ENCODE measurements around the gene FBLL1. TPM values are rescaled to one million over a fixed set of nuclear protein-coding genes. Genes with fewer than 3 reads are reported as not detected.
"Not testable (repeated sequence)": the region's sequence is repeated elsewhere in the genome, so short reads cannot be mapped to it uniquely, and the experiment has no call there.

FBLL1 gene
- total RNA-seq, 1 donor from 2014 or later: 4.5 TPM

DNA sequence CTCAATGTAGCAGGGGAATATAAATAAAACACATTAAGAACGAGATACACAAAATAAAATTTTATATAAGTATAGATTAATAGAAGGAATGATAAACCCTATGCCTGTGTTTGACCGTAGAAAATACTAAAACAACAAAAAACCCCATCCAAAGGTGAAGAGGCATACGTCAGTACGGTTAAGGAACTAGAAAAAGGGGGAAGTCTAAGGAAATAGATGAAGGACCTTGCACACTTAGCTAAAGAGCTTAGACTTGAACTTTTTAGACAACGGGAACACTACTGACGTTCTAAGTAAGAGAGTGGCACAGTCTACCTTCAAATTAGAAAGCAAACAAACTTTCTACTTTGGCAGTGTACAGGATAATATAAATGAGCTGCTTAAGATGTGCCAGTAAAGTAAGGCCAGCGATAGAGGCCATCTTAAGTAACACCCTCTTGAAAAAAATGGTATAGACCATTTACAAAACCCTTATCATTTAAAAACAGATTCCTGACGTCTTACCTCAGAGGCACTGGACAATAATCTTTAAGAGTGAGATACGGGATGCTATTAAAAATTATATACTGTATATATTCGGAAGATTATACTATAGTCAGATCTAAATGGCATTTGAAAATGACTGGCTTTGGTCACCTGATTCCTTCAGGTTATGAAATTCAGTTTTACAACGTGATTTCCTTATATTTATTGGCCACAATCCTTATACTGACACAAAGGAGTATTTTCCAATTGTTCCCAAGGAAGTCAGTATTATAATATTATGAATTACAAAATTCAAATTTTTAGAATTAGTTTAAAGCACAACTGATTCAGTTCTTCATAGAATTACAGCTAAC, 41.6 kb downstream of the FBLL1 start:
- Histone ChIP-seq H3K4me1 (ENCODE audit: insufficient read depth, low read length) (no peaks in the 10 kb centered on the region), H2AFZ (ENCODE audit: low read depth, low read length) (no peak overlapping the region), H3K4me2 (ENCODE audit: low read length) (no peak overlapping the region), H3K9me3 (ENCODE audit: insufficient read depth, low read depth, low read length) (no peaks in the 10 kb centered on the region), H3K27me3 (ENCODE audit: insufficient read depth, low read length) (no peaks in the 10 kb centered on the region), H3K9ac (ENCODE audit: low read length) (no peak overlapping the region), H3K36me3 (ENCODE audit: insufficient read depth, low read length) (peaks cover 17% of the 10 kb centered on the region), H3K4me3 (ENCODE audit: insufficient read depth, low read depth, low read length) (no peak overlapping the region), H3K27ac (ENCODE audit: low read depth, low read length) (no peak overlapping the region), H3K79me2 (ENCODE audit: insufficient read depth, low read length) (peaks cover 88% of the 10 kb centered on the region), H4K20me1 (ENCODE audit: insufficient read depth, low read length) (peaks cover 81% of the 10 kb centered on the region)
- H3K27ac Mint-ChIP-seq (ENCODE audit: unreplicated experiment): no peak overlapping the region
- H3K36me3 Mint-ChIP-seq (ENCODE audit: low read depth, unreplicated experiment): peaks cover 9% of the 10 kb centered on the region
- H3K9me3 Mint-ChIP-seq (ENCODE audit: unreplicated experiment): no peaks in the 10 kb centered on the region
- H3K27me3 Mint-ChIP-seq (ENCODE audit: low read depth, unreplicated experiment): no peaks in the 10 kb centered on the region
- H3K4me3 Mint-ChIP-seq (ENCODE audit: unreplicated experiment): no peak overlapping the region
- no peak for TF ChIP-seq CTCF (IDR thresholded peaks at IDR 0.05; ENCODE audit: insufficient read depth, low read depth, low read length)
- no peak for TF ChIP-seq EZH2 (IDR thresholded peaks at IDR 0.05; ENCODE audit: insufficient read depth, low read length)
- FAIRE-seq (peak; percentile 13), DNase-seq (ENCODE audit: low read depth) (no peak)
- peaks cover 15% of the 10 kb centered on the region for H3K4me1 Mint-ChIP-seq (ENCODE audit: low read depth, unreplicated experiment)

- not testable (repeated sequence) for DNase-seq (ENCODE audit: low read depth); H3K4me3 Mint-ChIP-seq (ENCODE audit: unreplicated experiment); H3K4me2 ChIP-seq (ENCODE audit: low read length); H3K9ac ChIP-seq (ENCODE audit: low read length); H3K36me3 ChIP-seq (ENCODE audit: insufficient read depth, low read length); H3K9me3 ChIP-seq (ENCODE audit: insufficient read depth, low read depth, low read length); H3K27ac ChIP-seq (ENCODE audit: low read depth, low read length); H3K27me3 Mint-ChIP-seq (ENCODE audit: low read depth, unreplicated experiment); H3K27ac Mint-ChIP-seq (ENCODE audit: unreplicated experiment); H3K9me3 Mint-ChIP-seq (ENCODE audit: unreplicated experiment); H2AFZ ChIP-seq (ENCODE audit: low read depth, low read length); H3K27me3 ChIP-seq (ENCODE audit: insufficient read depth, low read length); FAIRE-seq; H3K4me1 ChIP-seq (ENCODE audit: insufficient read depth, low read length); H3K4me3 ChIP-seq (ENCODE audit: insufficient read depth, low read depth, low read length); H3K36me3 Mint-ChIP-seq (ENCODE audit: low read depth, unreplicated experiment)
- H4K20me1 ChIP-seq (ENCODE audit: insufficient read depth, low read length): peaks cover 82% of the 10 kb centered on the region
- peaks cover 88% of the 10 kb centered on the region for H3K79me2 ChIP-seq (ENCODE audit: insufficient read depth, low read length)
- peaks cover 23% of the 10 kb centered on the region for H3K4me1 Mint-ChIP-seq (ENCODE audit: low read depth, unreplicated experiment)
Measured at GRCh38 chr5:168573663-168574062, 44.6 kb downstream of the FBLL1 start.

- not testable (repeated sequence) for H3K27me3 ChIP-seq (ENCODE audit: insufficient read depth, low read length); FAIRE-seq; H3K9ac ChIP-seq (ENCODE audit: low read length); H3K9me3 Mint-ChIP-seq (ENCODE audit: unreplicated experiment); H3K4me2 ChIP-seq (ENCODE audit: low read length); H3K4me3 ChIP-seq (ENCODE audit: insufficient read depth, low read depth, low read length); H3K9me3 ChIP-seq (ENCODE audit: insufficient read depth, low read depth, low read length); H3K4me3 Mint-ChIP-seq (ENCODE audit: unreplicated experiment); H3K27me3 Mint-ChIP-seq (ENCODE audit: low read depth, unreplicated experiment); H3K4me1 ChIP-seq (ENCODE audit: insufficient read depth, low read length); H3K27ac Mint-ChIP-seq (ENCODE audit: unreplicated experiment); H3K27ac ChIP-seq (ENCODE audit: low read depth, low read length); H2AFZ ChIP-seq (ENCODE audit: low read depth, low read length); H3K36me3 Mint-ChIP-seq (ENCODE audit: low read depth, unreplicated experiment); DNase-seq (ENCODE audit: low read depth); H3K36me3 ChIP-seq (ENCODE audit: insufficient read depth, low read length)
- Histone ChIP-seq H3K79me2 (ENCODE audit: insufficient read depth, low read length) (peaks cover 92% of the 10 kb centered on the region), H4K20me1 (ENCODE audit: insufficient read depth, low read length) (peaks cover 86% of the 10 kb centered on the region)
- peaks cover 23% of the 10 kb centered on the region for H3K4me1 Mint-ChIP-seq (ENCODE audit: low read depth, unreplicated experiment)
Measured at GRCh38 chr5:168574156-168574555, 45.1 kb downstream of the FBLL1 start.
